Measurements from ENCODE around the gene GFI1B.

Gene GFI1B

DNA sequence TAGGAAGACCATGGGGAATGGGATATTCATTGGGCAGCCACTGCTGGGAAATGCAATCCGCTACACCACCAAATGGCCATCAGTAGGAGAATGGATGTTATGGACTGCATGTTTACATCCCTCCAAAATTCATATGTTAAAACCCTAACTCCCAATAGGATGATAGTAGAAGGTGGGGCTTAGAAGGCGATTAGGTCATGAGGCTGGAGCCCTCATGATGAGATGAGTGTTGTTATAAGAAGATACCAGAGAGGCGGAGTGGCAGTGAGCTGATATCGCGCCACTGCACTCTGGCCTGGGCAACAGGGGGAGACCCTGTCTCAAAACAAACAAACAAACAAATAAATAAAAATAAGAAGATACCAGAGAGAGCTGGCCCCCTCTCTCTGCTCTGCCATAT is 36.2 kb downstream of the GFI1B start:
- H3K4me3 ChIP-seq (ENCODE audit: low read depth, low read length), result no peak overlapping the region
- TF ChIP-seq, protein P1, sequence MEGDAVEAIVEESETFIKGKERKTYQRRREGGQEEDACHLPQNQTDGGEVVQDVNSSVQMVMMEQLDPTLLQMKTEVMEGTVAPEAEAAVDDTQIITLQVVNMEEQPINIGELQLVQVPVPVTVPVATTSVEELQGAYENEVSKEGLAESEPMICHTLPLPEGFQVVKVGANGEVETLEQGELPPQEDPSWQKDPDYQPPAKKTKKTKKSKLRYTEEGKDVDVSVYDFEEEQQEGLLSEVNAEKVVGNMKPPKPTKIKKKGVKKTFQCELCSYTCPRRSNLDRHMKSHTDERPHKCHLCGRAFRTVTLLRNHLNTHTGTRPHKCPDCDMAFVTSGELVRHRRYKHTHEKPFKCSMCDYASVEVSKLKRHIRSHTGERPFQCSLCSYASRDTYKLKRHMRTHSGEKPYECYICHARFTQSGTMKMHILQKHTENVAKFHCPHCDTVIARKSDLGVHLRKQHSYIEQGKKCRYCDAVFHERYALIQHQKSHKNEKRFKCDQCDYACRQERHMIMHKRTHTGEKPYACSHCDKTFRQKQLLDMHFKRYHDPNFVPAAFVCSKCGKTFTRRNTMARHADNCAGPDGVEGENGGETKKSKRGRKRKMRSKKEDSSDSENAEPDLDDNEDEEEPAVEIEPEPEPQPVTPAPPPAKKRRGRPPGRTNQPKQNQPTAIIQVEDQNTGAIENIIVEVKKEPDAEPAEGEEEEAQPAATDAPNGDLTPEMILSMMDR (IDR thresholded peaks at IDR 0.05; ENCODE audit: borderline replicate concordance, insufficient read depth, low read depth, low read length), result no peak

DNA sequence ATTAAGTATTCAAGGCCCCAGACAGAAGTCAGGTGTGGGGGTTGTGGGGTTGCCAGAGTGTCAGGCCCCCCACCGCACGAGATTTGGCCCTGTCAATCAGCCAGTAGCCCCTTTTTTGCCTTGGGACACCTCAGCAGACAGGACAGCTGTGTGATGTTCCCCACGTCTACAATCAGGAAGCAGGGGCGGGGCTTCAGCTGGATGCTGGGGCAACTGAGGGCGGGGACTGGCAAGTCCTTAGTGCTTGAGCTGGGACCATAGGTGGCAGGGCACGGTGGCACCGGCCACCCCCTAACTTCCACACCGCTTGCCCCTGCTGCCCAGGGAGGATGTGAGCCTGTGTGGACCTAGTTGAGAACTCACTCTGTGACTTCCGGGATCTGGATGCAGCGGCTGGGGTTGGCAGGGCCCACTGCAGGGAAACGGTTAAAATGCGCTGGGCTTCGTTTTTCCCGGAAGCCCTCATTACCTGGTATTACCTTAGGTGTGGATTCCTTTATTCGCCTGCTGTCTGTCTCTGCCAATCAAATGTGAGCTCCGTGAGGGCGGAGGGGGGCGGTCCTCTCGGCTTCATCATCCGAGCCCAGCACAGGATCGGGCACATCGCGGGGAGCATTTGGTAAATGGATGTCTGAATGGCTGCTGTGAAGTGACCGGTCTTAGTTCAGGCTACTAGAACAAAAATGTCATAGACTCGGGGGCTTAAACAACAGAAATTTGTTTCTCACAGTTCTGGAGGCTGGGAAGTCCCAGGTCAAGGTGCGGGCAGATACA is 44.8 kb downstream of the GFI1B start:
- H3K4me3 ChIP-seq (ENCODE audit: low read depth, low read length), result no peak overlapping the region
- TF ChIP-seq, protein P1 (IDR thresholded peaks at IDR 0.05; ENCODE audit: borderline replicate concordance, insufficient read depth, low read depth, low read length), result no peak

DNA sequence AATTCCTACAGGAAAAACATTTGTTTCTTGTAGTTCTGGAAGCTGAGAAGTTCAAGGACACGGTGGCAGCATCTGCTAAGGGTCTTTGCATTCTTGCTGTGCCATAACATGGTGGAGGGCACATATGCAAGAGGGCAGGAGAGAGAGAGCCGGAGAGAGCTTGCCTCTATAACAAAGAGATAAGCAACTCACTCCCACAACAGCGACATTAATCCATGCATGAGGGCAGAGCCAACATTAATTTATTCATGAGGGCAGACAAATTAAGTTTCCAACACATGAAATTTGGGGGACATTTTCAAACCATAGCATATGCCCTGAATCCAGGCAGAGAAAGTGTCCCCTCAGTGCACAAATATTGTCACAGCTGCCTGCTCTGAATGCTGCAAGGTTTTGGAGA is 47.9 kb downstream of the GFI1B start:
- no peak overlapping the region for H3K4me3 ChIP-seq (ENCODE audit: low read depth, low read length)
- TF ChIP-seq, protein P1 (IDR thresholded peaks at IDR 0.05; ENCODE audit: borderline replicate concordance, insufficient read depth, low read depth, low read length), result no peak

DNA sequence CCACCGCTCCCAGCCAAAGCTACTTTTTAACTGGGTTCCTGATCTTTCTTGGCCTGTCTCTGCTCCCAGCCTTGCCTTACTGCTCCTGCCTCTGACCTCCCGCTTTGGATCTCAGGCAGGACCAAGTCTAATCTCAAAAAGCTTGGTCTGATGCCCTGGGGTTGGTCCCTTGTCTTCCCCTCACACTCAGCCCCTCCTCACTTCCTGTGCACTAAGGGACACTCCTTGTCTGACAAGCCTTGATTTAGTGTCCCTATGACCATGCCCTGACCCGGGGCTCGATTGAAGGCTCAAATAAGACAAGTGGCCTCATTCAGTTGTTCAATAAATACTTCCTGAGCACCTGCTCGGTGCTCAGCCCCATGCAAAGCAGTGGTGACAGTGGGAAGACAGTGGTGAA is 48.6 kb downstream of the GFI1B start:
- TF ChIP-seq, protein P1 (IDR thresholded peaks at IDR 0.05; ENCODE audit: borderline replicate concordance, insufficient read depth, low read depth, low read length), result no peak
- H3K4me3 ChIP-seq (ENCODE audit: low read depth, low read length), result no peak overlapping the region

DNA sequence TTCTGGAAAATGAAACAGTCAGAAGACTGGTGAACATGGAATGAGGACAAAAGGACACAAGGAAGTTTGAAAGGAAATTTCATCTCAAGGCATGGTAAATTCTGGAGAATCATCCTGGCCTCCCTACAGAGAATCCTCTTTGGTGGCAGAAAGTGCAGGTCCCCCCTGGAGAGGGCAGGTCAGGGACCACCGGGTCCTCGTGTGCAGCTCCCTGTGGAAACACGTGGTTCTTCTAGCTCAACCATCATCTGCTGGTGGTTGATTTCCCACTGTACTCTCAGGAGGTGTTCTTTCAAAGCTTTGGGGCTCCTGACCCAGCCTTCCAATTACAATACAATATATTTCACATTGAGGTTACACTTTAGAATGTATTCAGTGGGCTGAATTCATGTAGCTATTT is 49.7 kb downstream of the GFI1B start:
- TF ChIP-seq, protein P1 (IDR thresholded peaks at IDR 0.05; ENCODE audit: borderline replicate concordance, insufficient read depth, low read depth, low read length), result no peak
- no peak overlapping the region for H3K4me3 ChIP-seq (ENCODE audit: low read depth, low read length)

DNA sequence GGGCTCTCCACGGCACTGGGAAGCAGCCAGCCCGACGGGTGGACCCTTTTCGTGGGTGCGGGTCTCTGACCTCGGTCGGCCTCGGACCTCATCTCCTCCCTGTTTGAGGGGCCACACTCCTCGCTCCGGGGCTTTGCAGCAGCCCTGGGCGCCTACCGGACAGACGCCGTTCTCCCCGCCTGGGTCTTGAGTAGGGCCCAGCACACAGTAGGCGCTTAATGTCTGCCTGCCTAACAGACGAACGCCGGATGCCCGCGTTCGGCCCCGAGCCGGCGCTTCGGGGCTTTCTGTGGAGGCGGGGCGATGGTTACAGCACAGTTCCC is 51.5 kb downstream of the GFI1B start:
- peak overlapping the region; percentile 93 for H3K4me3 ChIP-seq (ENCODE audit: low read depth, low read length)
- TF ChIP-seq, protein P1 (IDR thresholded peaks at IDR 0.05; ENCODE audit: borderline replicate concordance, insufficient read depth, low read depth, low read length), result no peak

DNA sequence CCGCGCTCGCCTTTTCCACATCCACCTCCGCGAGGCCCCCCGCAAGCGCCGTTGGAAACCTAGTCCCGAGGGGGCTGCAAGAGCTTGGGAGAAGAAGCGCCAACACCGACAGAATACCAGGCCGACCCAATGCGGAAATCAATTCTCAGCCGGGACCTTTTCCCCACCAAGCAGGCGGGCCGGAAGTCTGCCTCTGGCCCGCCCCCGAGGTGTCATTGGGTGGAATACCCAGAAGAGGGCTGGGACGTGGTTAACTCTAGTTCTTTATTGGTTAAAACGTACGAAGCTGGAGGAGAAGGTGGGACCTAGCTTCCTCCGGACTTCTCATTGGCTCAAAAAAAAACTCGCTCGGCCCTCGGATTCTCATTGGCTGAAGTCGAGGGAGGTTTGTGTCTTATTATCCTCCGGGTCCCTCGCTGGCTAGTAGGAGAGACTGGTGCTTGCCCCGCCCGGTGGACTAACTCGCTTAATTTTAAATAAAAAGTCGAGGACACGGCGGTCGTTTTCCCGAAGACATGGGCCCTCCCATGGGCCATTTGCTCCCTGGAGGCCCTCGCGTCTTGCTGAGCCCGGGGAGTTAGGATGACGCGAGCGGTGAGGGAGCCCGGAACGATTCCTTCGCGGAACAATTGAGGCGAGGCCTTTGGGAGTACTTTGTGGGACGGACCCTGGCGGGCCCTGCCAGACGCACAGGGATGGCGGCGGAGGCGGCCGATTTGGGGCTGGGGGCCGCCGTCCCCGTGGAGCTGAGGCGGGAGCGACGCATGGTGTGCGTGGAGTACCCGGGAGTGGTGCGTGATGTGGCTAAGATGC is 52.0 kb downstream of the GFI1B start, which contains the start of gene GTF3C5:
Gene GTF3C5, plus strand, starts transcription at position 681 of the 813 bp plus-strand sequence. Its CDS starts 15 bp downstream, at position 696.
- peak within 1 kb of the TSS; percentile 93 for H3K4me3 ChIP-seq (ENCODE audit: low read depth, low read length)
- TF ChIP-seq, protein P1 (IDR thresholded peaks at IDR 0.05; ENCODE audit: borderline replicate concordance, insufficient read depth, low read depth, low read length), result no peak

All from GM12875 (cell line).